Activated CD4-positive, CD25-positive, alpha-beta regulatory T cell treated with anti-CD3 and anti-CD28 coated beads, Interleukin-2, amount 50 U/mL, for 72 hours (primary cell): ENCODE measurements around the gene ZSCAN5B.
"Not testable (repeated sequence)": the region's sequence is repeated elsewhere in the genome, so short reads cannot be mapped to it uniquely, and the experiment has no call there.

Experiments used
- DNase-seq: peaks from one replicate; pipeline ENCODE4 v3.0.0; 2021

Gene ZSCAN5B, protein sequence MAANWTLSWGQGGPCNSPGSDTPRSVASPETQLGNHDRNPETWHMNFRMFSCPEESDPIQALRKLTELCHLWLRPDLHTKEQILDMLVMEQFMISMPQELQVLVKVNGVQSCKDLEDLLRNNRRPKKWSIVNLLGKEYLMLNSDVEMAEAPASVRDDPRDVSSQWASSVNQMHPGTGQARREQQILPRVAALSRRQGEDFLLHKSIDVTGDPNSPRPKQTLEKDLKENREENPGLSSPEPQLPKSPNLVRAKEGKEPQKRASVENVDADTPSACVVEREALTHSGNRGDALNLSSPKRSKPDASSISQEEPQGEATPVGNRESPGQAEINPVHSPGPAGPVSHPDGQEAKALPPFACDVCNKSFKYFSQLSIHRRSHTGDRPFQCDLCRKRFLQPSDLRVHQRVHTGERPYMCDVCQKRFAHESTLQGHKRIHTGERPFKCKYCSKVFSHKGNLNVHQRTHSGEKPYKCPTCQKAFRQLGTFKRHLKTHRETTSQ

DNA sequence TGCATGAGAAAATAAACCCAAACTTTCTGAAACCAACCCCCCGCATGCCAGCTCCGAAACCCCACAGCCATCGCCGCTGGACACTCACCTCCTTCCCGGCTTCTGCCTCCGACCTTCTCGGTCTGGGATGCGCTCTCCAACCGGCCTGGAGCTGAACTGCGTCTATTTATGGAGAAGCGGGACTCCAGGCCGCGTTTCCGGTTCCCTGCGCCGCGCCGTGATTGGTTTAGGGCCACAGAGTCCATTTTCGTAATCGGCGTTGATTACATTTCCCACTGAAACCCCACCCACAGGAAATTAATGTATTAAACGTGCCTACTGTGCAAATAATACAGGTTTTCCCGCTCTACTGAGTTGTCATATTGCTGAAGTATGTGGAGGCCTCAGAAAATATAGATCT, at the start of gene ZSCAN5B:
ZSCAN5B (minus strand) TSS at position 138 of the 400 bp plus-strand sequence. CDS start 4,731 bp downstream, outside the sequence.
- DNase-seq, result not testable (repeated sequence)

DNA sequence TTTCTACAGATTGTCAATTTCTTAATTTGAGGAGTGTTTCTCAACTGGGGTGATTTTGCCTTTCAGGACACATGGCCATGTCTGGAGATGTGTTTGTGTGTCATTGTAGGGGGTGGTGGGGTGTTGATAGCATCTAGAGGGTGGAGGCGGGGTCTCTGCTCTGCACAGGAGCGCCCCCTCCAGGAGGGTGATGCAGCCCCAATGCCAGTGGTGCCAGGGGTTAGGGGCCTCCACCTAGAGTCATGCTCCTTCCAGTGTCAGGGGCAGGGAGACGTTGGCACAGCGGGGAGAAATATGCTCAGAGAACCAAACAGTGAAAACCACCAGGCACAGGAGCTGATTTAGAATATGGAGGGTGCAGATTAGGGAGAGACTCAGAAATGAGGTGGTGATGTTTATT, 48.2 kb upstream of the ZSCAN5B start:
- DNase-seq, result not testable (repeated sequence)

DNA sequence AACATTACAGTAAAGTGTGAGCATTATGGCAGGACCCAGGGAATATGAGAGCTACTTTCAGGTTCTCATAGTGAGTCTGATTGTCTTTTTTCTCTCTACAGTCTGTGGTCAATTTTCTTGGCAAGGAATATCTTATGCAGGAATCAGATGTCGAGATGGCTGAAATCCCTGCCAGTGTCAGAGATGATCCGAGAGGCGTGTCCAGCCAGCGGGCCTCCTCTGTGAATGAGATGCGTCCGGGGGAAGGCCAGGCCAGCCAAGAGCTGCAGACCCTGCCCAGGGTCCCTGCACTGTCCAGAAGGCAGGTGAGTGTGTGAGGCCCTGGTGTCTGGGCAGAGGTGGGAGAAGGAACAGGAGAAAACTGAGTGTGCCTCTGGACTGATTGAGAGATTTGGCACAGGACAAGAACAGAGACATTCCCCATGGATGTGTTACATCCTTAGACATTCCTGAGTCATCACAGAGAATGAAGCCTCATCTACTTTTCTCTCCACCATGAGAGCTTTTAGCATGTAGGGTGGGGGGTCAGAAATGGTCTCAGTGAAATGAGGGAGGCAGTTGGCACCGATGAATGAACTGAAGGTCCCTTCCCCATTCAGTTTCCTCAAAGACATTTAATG, 47.6 kb upstream of the ZSCAN5B start:
- DNase-seq, result no peak

DNA sequence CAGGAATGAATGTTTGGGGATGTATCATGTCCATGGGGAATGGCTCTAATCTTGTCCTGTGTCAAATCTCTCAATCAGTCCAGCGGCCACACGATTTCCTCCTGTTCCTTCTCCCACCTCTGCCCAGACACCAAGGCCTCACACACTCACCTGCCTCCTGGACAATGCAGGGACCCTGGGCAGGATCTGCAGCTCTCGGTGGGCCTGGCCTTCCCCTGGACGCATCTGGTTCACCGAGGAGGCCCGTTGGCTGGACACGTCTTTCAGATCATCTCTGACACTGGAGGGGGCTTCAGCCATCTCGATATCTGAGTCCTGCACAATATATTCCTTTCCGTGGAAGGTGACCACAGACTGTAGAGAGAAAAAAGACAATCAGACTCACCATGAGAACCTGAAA, 25.9 kb upstream of the ZSCAN5B start:
- no peak for DNase-seq

DNA sequence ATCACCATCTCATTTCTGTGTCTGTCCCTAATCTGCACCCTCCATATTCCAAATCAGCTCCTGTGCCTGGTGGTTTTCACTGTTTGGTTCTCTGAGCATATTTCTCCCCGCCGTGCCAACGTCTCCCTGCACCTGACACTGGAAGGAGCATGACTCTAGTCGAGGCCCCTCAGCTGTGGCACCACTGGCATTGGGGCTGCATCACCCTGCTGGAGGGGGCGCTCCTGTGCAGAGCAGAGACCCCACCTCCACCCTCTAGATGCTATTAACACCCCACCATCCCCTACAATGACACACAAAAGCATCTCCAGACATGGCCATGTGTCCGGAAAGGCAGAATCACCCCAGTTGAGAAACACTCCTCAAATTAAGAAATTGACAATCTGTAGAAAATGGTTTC, 25.3 kb upstream of the ZSCAN5B start:
- no peak for DNase-seq

DNA sequence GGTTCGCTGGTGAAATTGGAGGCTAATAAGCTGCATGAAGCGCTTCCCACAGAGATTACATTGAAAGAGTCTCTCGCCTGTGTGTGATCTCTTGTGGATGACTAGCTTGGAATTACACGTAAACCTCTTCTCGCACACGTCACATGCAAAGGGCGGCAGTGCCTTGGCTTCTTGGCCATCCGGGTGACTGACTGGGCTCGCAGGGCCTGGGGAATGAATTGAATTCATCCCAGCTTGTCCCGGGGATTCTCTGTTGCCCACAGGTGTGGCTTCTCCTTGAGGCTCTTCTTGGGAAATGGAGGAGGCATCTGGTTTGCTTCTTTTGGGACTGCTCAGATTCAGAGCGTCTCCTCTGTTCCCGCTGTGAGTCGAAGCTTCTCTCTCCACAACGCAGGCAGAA, 24.3 kb upstream of the ZSCAN5B start:
- DNase-seq, result no peak

DNA sequence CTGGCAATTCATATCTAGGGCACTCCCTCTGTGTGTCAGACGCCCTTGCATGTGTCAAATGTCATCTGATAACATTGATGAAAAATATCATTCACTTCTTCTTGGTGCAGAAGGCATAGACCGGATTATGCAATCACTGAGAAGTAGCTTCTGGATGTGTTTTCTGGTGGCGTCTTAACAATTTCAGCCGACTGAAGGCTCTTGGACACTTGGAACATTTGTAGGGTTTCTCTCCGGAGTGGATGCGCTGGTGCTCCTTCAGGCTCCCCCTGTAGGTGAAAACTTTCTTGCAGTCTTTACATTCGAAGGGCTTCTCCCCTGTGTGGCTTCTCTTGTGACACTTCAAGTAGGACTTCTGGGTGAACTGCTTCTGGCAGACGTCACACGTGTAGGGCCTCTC, 23.9 kb upstream of the ZSCAN5B start:
- not testable (repeated sequence) for DNase-seq

DNA sequence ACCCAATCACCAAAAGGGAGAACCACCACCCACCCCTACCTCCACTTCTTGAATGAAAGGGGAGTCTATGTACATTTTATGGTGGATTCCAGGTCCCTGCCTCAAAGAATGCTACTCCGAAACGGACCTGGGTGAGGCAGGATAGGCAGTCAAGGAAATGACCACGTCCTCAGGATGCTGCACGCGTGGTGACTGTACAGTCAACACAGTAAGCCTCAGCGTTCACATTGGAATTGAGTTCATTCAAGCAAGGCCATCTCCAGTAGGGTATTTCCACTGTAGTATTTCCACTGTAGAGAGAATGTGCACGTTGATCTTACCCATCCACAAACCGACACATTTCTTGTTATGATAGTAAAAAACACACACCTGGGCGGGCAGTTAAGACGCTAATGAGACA, 21.4 kb upstream of the ZSCAN5B start:
- no peak for DNase-seq

DNA sequence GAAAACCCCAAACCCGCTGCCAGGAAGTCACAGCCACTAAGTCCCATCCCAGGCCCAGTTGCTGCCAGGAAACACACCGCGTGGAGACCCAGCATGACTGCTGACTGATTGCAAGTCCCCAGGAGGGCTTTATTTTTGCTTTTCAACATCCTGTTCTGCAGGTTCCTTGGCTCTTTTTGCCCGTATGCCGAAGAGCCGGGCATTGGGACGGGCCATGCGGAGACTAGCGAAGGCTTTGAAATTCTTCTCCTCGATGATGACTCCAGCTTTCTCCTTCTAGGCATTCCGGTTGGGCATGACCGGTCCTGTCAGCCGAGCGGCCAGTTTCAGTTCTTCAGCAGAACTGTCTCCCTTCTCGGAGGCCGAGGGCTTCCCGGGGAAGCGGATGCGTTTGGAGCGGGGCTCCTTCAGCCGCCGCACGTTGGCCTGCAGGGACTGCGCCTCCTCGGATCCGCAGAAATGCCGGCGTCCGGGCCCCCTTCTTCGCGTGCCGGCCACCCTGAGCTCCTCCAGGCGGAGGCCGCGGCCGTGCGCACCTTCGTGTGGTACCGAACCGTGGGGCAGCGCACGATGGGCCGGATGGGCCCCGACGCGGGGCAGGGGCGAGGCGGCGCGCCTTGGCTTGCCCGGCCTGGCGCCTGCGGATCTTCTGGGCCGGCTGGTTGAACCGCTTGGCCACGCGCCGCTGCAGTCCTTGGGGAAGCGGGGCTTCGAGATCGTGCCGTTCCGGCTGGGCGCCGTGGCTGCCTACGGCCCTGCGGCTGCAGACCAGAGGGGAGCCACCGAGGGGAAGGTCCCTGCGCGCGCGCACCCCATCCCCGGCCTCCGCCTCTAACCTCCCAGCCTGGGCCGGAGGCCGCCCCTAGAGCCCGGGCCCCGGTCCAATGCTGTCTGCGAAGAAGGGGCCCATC, 19.7 kb upstream of the ZSCAN5B start:
- DNase-seq, result no peak

DNA sequence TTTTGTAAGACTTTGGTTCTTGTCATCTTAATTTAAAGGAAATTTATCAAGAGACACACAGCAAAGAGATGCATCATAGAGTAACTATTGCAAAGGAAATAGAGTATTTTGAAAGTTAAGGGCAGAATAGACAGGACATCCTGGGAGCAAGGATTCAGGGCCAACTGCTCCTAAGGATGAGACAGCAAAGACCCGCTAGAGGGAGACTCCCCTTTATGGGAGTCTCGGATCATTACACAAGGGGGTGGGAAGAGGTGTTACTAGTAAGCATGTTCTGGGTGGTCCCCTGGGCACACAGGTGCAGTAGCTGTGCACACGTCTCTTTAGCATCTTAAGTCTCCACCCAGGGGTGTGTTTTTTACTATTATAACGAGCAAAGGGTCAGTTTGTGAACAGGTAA, 14.1 kb upstream of the ZSCAN5B start:
- no peak for DNase-seq

DNA sequence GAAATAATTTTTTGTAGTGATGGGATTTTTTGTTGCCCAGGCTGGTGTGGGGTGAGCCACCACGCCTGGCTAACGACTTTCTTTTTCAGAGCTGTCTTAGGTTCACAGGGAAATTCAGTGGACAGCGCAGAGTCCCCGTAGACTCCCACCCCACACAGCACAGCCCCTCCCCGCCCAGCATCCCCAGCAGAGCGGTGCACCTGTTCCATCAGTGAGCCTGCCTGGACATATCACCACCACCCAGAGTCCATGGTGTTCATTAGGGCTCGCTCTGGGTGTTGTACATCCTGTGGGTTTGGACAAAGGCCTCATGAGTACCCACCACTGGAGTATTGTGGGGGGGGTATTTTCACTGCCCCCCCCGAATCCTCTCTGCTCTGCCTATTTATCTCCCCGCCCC, 12.5 kb upstream of the ZSCAN5B start:
- not testable (repeated sequence) for DNase-seq

DNA sequence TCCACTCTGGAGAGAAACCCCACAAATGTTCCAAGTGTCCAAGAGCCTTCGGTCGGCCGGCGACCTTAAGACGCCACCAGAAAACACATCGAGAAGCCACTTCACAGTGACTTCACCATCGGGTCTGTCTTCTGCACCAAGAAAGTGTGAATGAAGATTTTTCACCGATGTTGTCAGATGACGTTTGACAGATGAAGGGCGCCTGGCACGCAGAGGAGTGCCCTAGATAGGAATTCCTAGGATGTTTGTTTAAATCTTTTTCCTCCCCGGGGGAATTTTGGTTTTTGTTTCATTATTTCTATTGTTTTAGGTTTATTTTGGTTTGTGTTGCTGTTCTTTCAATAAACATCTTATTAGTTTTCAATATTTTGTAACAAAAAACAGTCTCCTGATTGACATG, 11.5 kb upstream of the ZSCAN5B start:
- no peak for DNase-seq

DNA sequence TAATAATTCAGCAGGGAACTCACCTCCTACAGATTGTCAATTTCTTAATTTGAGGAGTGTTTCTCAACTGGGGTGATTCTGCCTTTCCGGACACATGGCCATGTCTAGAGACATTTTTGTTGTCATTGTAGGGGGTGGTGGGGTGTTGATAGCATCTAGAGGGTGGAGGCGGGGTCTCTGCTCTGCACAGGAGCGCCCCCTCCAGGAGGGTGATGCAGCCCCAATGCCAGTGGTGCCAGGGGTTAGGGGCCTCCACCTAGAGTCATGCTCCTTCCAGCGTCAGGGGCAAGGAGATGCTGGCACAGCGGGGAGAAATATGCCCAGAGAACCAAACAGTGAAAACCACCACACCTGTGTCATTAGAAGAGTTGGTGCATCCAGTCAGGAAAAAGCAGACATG, 10.0 kb upstream of the ZSCAN5B start:
- DNase-seq, result not testable (repeated sequence)

DNA sequence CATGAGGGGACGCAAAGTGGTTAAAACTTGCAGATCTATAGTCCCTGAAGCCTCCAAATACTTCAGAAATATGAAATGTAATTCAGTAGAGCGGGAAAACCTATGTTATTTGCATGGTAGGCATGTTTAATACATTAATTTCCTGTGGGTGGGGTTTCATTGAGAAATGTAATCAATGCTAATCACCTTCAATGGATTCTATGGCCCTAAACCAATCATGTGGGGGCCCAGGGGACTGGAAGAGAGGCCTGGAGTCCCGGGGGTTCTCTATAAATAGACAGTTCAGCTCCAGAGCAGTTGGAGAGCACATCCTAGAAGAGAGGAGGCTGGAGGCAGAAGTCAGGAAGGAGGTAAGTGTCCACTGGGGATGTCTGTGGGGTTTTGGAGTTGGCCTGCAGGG, 4.4 kb upstream of the ZSCAN5B start, which contains the start of gene ZSCAN5C:
ZSCAN5C (plus strand) TSS at position 301 of the 400 bp plus-strand sequence. CDS start 3,641 bp downstream, outside the sequence.
- DNase-seq, result no peak

DNA sequence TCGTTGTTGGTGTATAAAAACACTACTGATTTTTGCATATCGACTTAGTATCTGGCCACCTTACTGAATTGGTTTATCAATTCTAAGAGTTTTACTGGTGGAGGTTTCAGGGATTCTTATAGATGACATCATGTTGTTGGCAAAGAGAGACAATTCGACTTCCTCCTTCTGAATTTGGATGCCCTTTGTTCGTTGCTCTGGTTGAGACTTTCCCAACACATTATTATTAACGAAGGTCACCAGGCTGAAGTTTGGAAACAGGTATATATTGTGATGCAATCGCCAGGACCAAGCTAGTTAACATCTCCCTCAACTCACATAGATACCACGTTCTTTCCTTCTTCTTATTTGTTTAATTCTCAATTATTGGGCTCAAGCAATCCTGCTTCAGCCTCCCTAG, 2.1 kb upstream of the ZSCAN5B start:
- no peak for DNase-seq

DNA sequence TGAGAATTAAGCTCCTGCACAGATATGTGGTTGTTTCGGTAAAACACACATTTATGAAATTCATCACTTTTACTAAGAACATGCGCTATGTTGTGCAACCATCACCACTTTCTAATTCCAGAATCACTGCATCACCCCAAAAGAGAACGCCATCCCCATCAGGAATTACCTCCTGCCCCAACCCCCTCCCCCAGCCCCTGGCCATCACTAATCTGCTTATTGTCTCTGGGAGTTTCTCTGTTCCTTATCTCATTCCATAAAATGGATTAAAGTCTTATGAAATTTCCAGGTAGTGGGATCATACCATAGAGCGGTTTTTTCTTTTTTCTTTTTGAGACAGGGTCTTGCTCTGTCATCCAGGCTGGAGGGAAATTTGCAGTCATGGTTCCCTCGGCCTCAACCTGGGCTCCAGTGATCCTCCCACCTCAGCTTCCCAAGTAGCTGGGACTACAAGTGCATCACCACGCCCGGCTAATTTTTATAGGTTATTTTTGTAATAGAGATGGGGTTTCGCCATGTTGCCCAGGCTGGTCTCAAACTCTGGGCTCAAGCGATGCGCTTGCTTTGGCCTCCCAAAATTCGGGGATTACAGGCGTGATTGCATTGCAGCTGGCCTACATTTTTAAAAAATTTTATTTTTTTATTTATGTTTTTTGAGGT, 3.5 kb downstream of the ZSCAN5B start:
- DNase-seq, result no peak

DNA sequence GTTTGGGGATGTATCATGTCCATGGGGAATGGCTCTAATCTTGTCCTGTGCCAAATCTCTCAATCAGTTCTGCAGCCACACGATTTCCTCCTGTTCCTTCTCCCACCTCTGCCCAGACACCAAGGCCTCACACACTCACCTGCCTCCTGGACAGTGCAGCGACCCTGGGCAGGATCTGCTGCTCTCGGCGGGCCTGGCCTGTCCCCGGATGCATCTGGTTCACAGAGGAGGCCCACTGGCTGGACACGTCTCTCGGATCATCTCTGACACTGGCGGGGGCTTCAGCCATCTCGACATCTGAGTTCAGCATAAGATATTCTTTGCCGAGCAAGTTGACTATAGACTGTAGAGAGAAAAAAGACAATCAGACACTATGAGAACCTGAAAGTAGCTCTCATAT, 5.9 kb downstream of the ZSCAN5B start:
- no peak for DNase-seq

DNA sequence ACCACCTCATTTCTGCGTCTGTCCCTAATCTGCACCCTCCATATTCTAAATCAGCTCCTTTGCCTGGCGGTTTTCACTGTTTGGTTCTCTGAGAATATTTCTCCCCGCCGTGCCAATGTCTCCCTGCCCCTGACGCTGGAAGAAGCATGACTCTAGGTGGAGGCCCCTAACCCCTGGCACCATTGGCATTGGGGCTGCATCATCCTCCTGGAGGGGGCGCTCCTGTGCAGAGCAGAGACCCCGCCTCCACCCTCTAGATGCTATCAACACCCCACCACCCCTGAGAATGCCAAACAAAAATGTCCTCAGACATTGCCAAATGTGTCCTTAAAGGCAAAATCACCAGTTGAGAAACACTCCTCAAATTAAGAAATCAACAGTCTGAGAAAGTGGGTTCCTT, 6.5 kb downstream of the ZSCAN5B start:
- no peak for DNase-seq

DNA sequence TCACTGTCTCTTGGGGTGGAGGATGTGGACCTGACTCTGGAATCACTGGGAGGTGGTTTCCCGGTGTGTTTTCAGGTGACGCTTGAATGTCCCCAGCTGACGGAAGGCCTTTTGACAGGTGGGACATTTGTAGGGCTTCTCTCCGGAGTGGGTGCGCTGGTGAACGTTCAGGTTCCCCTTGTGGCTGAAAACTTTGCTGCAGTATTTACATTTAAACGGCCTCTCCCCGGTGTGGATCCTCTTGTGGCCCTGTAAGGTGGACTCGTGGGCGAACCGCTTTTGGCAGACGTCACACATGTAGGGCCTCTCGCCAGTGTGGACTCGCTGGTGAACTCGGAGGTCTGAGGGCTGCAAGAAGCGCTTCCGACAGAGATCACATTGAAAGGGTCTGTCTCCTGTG, 7.8 kb downstream of the ZSCAN5B start:
- DNase-seq, result no peak

DNA sequence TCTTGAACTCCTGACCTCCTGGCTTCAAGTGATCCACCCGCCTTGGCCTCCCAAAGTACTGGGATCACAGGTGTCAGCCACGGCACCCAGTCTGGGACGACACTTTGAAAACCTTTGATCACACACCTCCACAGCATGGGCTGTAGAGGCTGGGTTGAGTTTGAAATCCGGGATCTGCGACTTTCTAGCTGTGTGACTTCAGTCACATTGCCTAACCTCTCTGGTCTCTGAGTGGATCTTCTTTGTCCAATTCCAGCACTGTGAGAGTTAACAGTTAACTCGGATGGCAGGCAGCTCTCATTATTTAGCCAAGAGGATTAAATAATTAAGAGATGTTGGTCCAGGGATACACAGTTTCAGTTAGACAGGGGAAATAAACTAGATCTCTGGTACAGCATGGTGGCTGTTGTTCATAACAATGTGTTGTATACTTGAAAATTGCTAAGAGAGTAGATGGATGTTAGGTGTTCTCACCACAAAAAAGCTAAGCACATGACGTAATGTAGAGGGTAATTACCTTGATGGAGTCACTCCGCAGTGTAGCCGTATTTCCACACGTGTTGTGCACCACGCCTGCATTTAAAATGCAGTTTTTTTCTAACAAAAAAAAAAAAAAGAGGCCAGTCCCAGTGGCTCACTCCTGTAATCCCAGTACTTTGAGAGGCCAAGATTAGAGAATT, 19.9 kb downstream of the ZSCAN5B start:
- DNase-seq, result no peak

DNA sequence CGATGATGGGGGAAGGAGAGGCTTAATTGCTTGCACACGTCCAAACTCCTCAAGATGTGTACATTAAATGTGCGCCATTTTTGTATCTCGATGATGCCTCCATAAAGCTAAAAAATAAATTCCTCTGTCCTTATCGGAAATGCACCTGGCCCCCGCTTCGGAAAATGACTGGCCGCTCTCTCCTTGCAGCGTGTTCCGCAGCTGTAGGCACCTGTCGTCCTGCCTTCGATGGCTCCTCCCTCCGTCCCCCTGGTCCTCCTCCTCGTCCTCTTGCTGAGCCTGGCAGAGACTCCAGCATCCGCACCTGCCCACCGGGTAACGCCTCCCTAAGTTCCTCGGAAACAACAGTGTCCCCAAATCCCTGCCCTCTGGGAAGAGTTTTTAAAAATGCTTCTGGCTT, 20.7 kb downstream of the ZSCAN5B start:
- no peak for DNase-seq

DNA sequence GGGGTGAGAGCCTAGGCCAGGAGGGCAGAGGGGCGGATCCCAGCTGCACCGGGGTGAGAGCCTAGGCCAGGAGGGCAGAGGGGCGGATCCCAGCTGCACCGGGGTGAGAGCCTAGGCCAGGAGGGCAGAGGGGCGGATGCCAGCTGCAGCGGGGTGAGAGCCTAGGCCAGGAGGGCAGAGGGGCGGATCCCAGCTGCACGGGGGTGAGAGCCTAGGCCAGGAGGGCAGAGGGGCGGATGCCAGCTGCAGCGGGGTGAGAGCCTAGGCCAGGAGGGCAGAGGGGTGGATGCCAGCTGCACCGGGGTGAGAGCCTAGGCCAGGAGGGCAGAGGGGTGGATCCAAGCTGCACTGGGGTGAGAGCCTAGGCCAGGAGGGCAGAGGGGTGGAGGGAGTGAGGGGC, 21.3 kb downstream of the ZSCAN5B start:
- not testable (repeated sequence) for DNase-seq
